Measurements from ENCODE around the gene CD7.

Gene CD7

DNA sequence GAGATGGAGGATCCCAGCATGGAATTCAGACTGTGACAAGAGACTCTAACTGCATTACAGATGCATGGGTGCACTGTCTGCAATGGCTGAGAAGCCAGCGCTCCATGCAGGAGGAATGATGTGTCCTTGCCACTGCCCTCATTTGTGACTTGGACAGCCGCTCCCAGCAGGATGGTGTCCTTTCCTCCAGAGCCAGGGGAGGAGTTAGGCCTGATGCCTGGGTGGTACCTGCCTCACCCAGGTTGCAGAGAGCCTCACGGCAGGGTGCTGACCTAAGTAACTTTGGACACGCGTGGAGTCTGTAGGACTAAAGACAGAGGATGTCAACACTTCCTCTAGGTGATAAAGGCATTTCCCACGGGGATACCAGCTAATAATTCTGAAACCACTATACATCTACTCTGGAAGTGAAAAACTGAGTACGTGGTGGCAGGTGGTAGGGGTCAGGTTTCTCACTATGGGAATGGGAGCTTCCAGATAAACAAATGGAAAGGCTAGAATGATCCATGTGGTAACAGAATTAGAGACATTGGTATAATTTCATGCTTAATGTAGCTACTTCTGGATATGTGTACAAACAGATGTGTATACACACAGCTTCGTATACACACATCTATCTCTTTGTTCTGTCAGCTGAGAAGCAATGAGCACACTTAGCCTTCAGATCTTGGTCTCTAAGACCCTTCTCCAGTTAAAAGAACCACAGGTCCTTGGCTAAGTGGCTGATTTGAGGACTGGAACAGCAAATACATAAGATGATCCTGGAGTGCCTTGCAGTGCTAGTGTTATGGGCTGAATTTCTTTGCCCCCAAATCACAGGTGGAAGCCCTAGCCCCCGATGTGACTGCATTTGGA lies 30.2 kb downstream of the CD7 start:
- no peak overlapping the region for H3K27ac ChIP-seq (ENCODE audit: low read depth, low read length)
- no peaks in the 10 kb centered on the region for H3K4me1 ChIP-seq (ENCODE audit: insufficient read depth, low read length)

GRCh38 chr17:82285141-82285540 lies 32.3 kb downstream of the CD7 start:
- H3K9ac ChIP-seq (ENCODE audit: low read depth, low read length) = no peak overlapping the region
- no peaks in the 10 kb centered on the region for H3K4me1 ChIP-seq (ENCODE audit: insufficient read depth, low read length)
- WGBS = 72% methylated on average over 7 of the region's 8 CpGs
- H3K27me3 ChIP-seq (ENCODE audit: insufficient read depth, low read length) = no peaks in the 10 kb centered on the region
- no peaks in the 10 kb centered on the region for H3K36me3 ChIP-seq (ENCODE audit: insufficient read depth, low read length)
- no peaks in the 10 kb centered on the region for H3K9me3 ChIP-seq (ENCODE audit: insufficient read depth, low read depth, low read length)
- no peak overlapping the region for H3K27ac ChIP-seq (ENCODE audit: low read depth, low read length)
- no peak overlapping the region for H3K4me3 ChIP-seq (ENCODE audit: low read length)

More for the DNA sequence above, 30.2 kb downstream of the CD7 start:
- no peaks in the 10 kb centered on the region for H3K27me3 ChIP-seq (ENCODE audit: insufficient read depth, low read length)
- H3K9me3 ChIP-seq (ENCODE audit: insufficient read depth, low read depth, low read length) = no peaks in the 10 kb centered on the region
- WGBS = 88% methylated on average over 9 of the region's 9 CpGs
- no peak overlapping the region for H3K9ac ChIP-seq (ENCODE audit: low read depth, low read length)
- H3K36me3 ChIP-seq (ENCODE audit: insufficient read depth, low read length) = no peaks in the 10 kb centered on the region
- no peak overlapping the region for H3K4me3 ChIP-seq (ENCODE audit: low read length)

DNA sequence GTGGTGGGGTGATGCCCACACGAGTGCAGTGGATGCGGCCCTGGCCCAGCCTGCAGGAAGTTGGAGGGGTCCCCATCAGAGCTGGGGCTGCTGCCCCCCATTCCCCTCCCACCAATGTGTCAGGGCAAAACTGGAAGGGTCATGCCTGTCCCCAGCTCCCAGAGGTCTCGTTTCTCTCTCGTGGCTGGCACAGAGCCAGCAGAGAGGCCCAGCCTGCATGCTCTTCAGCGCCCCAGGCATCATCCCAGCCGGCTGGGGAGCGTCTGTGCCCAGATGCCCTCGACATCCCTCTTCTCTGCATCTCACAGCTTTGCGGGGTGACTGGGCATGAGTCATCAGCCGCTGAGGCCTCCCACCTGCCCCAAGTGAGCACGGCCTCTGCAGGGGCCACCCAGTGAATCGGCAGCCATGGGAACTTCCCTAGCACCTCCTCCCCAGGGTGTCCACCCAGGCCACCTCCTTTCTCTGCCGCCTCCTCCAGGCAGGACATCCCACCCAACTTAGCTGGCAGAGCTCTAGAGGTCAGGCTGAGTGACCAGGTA lies 34.1 kb downstream of the CD7 start:
- Histone ChIP-seq H3K4me1 (ENCODE audit: insufficient read depth, low read length) (peaks cover 6% of the 10 kb centered on the region; the same call in 1 of the 2 replicates), H3K27me3 (ENCODE audit: insufficient read depth, low read length) (no peaks in the 10 kb centered on the region), H3K27ac (ENCODE audit: low read depth, low read length) (no peak overlapping the region), H3K4me3 (ENCODE audit: low read length) (no peak overlapping the region), H3K36me3 (ENCODE audit: insufficient read depth, low read length) (no peaks in the 10 kb centered on the region), H3K9me3 (ENCODE audit: insufficient read depth, low read depth, low read length) (no peaks in the 10 kb centered on the region), H3K9ac (ENCODE audit: low read depth, low read length) (no peak overlapping the region)
- 86% methylated on average over 13 of the region's 13 CpGs for WGBS

DNA sequence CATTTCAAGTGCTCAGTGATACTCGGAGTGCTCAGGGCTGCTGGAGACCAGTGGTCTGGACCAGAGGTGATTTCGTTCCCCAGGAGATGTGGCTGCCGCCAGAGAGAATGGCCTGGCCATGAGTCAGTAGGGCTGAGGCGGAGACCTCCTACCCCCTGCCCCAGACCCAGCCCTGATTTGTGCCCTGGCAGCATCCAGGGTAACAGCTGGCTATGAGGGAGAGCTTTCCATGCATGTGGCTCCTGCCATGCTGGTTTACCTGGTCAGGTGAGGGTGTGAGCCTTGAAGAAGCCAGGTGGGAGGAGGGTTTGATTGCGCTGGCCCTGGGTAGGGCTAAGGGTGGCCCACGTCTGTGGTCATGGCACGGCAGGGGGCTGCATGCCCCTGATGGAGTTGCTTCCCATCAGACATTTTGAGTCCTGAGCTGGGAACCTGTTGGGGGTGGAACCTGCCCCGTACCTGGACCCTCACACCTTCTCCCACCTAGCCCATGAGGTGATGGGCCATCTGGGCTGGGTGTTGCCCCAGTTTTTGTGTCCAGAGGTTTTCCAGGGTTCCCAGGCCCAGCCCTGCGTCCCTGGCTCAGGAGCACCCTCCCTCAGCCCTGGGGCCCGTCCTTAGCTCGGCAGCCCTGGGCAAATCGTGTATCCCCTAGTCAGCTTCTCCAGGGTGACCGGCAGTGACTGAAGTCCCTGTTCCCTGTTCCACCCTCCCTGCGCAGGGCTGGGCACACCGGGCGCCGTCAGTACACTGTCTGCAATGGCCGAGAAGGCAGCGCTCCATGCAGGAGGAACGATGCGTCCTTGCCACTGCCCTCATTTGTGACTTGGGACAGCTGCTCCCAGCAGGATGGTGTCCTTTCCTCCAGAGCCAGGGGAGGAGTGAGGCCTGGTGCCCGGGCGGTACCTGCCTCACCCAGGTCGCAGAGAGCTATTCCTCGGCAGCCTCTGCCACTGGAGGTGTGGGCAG lies 34.9 kb downstream of the CD7 start:
- Histone ChIP-seq H3K9me3 (ENCODE audit: insufficient read depth, low read depth, low read length) (no peaks in the 10 kb centered on the region), H3K27ac (ENCODE audit: low read depth, low read length) (no peak overlapping the region), H3K36me3 (ENCODE audit: insufficient read depth, low read length) (no peaks in the 10 kb centered on the region), H3K9ac (ENCODE audit: low read depth, low read length) (no peak overlapping the region), H3K4me3 (ENCODE audit: low read length) (no peak overlapping the region), H3K4me1 (ENCODE audit: insufficient read depth, low read length) (peaks cover 6% of the 10 kb centered on the region; the same call in 1 of the 2 replicates), H3K27me3 (ENCODE audit: insufficient read depth, low read length) (no peaks in the 10 kb centered on the region)
- WGBS = 94% methylated on average over 25 of the region's 25 CpGs

GRCh38 chr17:82281502-82282238 lies 35.7 kb downstream of the CD7 start:
- H3K36me3 ChIP-seq (ENCODE audit: insufficient read depth, low read length) = no peaks in the 10 kb centered on the region
- no peak overlapping the region for H3K27ac ChIP-seq (ENCODE audit: low read depth, low read length)

GRCh38 chr17:82281076-82281475 lies 36.3 kb downstream of the CD7 start:
- Histone ChIP-seq H3K9me3 (ENCODE audit: insufficient read depth, low read depth, low read length) (no peaks in the 10 kb centered on the region), H3K27ac (ENCODE audit: low read depth, low read length) (no peak overlapping the region), H3K4me1 (ENCODE audit: insufficient read depth, low read length) (peaks cover 6% of the 10 kb centered on the region; the same call in 1 of the 2 replicates), H3K9ac (ENCODE audit: low read depth, low read length) (no peak overlapping the region), H3K27me3 (ENCODE audit: insufficient read depth, low read length) (no peaks in the 10 kb centered on the region), H3K4me3 (ENCODE audit: low read length) (no peak overlapping the region), H3K36me3 (ENCODE audit: insufficient read depth, low read length) (no peaks in the 10 kb centered on the region)
- WGBS = 84% methylated on average over 7 of the region's 7 CpGs

More at GRCh38 chr17:82281502-82282238, 35.7 kb downstream of the CD7 start:
- WGBS = 90% methylated on average over 19 of the region's 22 CpGs
- no peak overlapping the region for H3K9ac ChIP-seq (ENCODE audit: low read depth, low read length)
- H3K4me3 ChIP-seq (ENCODE audit: low read length) = no peak overlapping the region
- H3K4me1 ChIP-seq (ENCODE audit: insufficient read depth, low read length) = peaks cover 6% of the 10 kb centered on the region; the same call in 1 of the 2 replicates
- no peaks in the 10 kb centered on the region for H3K27me3 ChIP-seq (ENCODE audit: insufficient read depth, low read length)
- no peaks in the 10 kb centered on the region for H3K9me3 ChIP-seq (ENCODE audit: insufficient read depth, low read depth, low read length)

- Histone ChIP-seq H3K9me3 (ENCODE audit: insufficient read depth, low read depth, low read length) (no peaks in the 10 kb centered on the region), H3K9ac (ENCODE audit: low read depth, low read length) (no peak overlapping the region), H3K27ac (ENCODE audit: low read depth, low read length) (no peak overlapping the region), H3K27me3 (ENCODE audit: insufficient read depth, low read length) (peaks cover 1% of the 10 kb centered on the region; the same call in 1 of the 2 replicates), H3K4me3 (ENCODE audit: low read length) (no peak overlapping the region), H3K4me1 (ENCODE audit: insufficient read depth, low read length) (peaks cover 6% of the 10 kb centered on the region; the same call in 1 of the 2 replicates), H3K36me3 (ENCODE audit: insufficient read depth, low read length) (no peaks in the 10 kb centered on the region)
- 93% methylated on average over 8 of the region's 8 CpGs for WGBS
Observed at GRCh38 chr17:82280537-82280936, 36.9 kb downstream of the CD7 start.

DNA sequence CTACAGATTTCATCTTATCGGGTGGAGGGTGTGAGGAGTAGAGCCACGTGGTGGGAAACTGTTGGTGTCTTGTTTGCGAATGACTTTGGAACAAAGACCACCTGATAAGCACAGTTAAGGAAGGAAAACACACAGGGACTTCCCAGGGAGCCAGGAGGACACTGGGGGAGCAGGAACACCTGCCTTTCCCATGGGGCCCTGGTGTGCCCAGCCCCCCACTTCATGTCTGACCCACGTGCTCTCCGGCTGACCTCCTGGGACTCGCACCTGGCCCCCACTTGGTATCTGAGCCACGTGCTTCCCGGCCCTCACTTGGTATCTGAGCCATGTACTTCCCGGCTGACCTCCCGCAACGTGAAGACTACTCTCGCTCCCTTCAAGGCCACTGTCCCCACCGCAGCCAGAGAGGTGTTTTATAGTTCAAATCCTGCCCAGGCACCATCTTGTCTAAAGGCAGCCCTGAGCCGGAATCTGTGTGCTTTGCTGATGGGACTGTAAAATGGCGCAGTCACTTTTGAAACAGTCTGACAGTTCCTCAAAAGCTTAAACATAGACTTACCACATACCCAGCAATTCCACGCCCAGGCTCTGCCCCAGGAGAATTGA lies 38.5 kb downstream of the CD7 start:
- no peaks in the 10 kb centered on the region for H3K9me3 ChIP-seq (ENCODE audit: insufficient read depth, low read depth, low read length)
- H3K4me3 ChIP-seq (ENCODE audit: low read length) = no peak overlapping the region
- WGBS = 74% methylated on average over 16 of the region's 16 CpGs
- H3K27me3 ChIP-seq (ENCODE audit: insufficient read depth, low read length) = peaks cover 6% of the 10 kb centered on the region
- H3K4me1 ChIP-seq (ENCODE audit: insufficient read depth, low read length) = peaks cover 6% of the 10 kb centered on the region; the same call in 1 of the 2 replicates
- H3K27ac ChIP-seq (ENCODE audit: low read depth, low read length) = no peak overlapping the region
- no peaks in the 10 kb centered on the region for H3K36me3 ChIP-seq (ENCODE audit: insufficient read depth, low read length)
- H3K9ac ChIP-seq (ENCODE audit: low read depth, low read length) = no peak overlapping the region

- H3K4me1 ChIP-seq (ENCODE audit: insufficient read depth, low read length) = peaks cover 9% of the 10 kb centered on the region; the same call in 1 of the 2 replicates
- 83% methylated on average over 9 of the region's 9 CpGs for WGBS
- no peaks in the 10 kb centered on the region for H3K36me3 ChIP-seq (ENCODE audit: insufficient read depth, low read length)
Observed at GRCh38 chr17:82278308-82278707, 39.1 kb downstream of the CD7 start.

GRCh38 chr17:82277851-82278250 lies 39.6 kb downstream of the CD7 start:
- Histone ChIP-seq H3K9ac (ENCODE audit: low read depth, low read length) (no peak overlapping the region), H3K4me1 (ENCODE audit: insufficient read depth, low read length) (peaks cover 9% of the 10 kb centered on the region; the same call in 1 of the 2 replicates), H3K9me3 (ENCODE audit: insufficient read depth, low read depth, low read length) (no peaks in the 10 kb centered on the region), H3K27me3 (ENCODE audit: insufficient read depth, low read length) (peaks cover 6% of the 10 kb centered on the region), H3K4me3 (ENCODE audit: low read length) (no peak overlapping the region), H3K27ac (ENCODE audit: low read depth, low read length) (no peak overlapping the region), H3K36me3 (ENCODE audit: insufficient read depth, low read length) (no peaks in the 10 kb centered on the region)
- WGBS = 87% methylated on average over 12 of the region's 12 CpGs

More at GRCh38 chr17:82278308-82278707, 39.1 kb downstream of the CD7 start:
- Histone ChIP-seq H3K4me3 (ENCODE audit: low read length) (no peak overlapping the region), H3K9ac (ENCODE audit: low read depth, low read length) (no peak overlapping the region), H3K27me3 (ENCODE audit: insufficient read depth, low read length) (peaks cover 6% of the 10 kb centered on the region), H3K27ac (ENCODE audit: low read depth, low read length) (no peak overlapping the region), H3K9me3 (ENCODE audit: insufficient read depth, low read depth, low read length) (no peaks in the 10 kb centered on the region)
